Measurements from ENCODE around the gene SH2B3.

GRCh38 chr12:111436266-111436665 is 30.5 kb downstream of the SH2B3 start:
- TF ChIP-seq EZH2 (IDR thresholded peaks at IDR 0.05; ENCODE audit: insufficient read depth, poor library complexity, severe bottlenecking): no peak
- no peak for TF ChIP-seq EZH2phosphoT487 (IDR thresholded peaks at IDR 0.05; ENCODE audit: insufficient read depth, low read depth)

All from GM23248 (cell line).